A204.1 (cell line): ENCODE results near the gene CLOCK.
"Not testable (repeated sequence)": the region's sequence is repeated elsewhere in the genome, so short reads cannot be mapped to it uniquely, and the experiment has no call there.

ENCODE experiments used
- FAIRE-seq: peaks from 2 replicates; lab custom pipeline; 2012; peaks lifted over from hg19 to GRCh38; lab: Jason Lieb, UNC

The CLOCK gene, protein sequence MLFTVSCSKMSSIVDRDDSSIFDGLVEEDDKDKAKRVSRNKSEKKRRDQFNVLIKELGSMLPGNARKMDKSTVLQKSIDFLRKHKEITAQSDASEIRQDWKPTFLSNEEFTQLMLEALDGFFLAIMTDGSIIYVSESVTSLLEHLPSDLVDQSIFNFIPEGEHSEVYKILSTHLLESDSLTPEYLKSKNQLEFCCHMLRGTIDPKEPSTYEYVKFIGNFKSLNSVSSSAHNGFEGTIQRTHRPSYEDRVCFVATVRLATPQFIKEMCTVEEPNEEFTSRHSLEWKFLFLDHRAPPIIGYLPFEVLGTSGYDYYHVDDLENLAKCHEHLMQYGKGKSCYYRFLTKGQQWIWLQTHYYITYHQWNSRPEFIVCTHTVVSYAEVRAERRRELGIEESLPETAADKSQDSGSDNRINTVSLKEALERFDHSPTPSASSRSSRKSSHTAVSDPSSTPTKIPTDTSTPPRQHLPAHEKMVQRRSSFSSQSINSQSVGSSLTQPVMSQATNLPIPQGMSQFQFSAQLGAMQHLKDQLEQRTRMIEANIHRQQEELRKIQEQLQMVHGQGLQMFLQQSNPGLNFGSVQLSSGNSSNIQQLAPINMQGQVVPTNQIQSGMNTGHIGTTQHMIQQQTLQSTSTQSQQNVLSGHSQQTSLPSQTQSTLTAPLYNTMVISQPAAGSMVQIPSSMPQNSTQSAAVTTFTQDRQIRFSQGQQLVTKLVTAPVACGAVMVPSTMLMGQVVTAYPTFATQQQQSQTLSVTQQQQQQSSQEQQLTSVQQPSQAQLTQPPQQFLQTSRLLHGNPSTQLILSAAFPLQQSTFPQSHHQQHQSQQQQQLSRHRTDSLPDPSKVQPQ

DNA sequence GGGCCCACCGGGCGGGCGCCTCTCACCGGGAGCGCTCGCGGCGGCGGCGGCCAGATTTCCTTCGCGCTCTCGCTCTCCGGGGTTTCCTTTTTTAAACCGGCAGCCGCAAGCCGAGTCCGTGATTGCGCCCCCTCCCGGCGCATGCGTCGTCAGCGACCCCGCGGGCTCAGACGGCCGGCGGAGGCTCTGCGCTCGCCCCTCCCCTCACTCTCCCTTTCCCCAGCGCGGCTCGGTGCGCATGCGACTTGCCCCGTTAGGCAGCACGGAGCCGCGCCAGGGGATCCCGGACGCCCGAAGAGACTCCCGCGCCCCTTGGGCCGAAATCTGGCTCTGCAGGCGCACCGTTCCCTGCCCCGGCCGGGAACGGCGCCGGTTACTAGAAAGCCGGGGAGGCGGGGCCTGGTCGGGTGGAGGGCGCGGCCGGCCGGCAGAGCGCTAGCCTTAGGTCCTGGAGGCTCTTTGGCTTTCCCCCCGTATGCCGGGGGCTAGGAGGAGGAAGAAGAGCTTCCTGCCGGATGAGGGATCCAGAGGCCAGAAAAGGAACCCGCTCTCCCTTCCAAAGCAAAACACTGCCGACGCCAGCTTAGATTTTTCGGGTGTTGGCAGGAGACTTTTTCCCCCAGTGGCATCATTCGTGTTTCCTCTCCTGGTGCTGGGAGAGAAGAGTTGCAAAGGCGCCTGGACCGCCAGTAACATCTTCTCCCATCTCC is at the start of gene CLOCK:
Gene CLOCK, minus strand, starts transcription at position 154 of the 710 bp plus-strand sequence. CDS start 64,124 bp downstream, outside the sequence.
- no peak for FAIRE-seq

DNA sequence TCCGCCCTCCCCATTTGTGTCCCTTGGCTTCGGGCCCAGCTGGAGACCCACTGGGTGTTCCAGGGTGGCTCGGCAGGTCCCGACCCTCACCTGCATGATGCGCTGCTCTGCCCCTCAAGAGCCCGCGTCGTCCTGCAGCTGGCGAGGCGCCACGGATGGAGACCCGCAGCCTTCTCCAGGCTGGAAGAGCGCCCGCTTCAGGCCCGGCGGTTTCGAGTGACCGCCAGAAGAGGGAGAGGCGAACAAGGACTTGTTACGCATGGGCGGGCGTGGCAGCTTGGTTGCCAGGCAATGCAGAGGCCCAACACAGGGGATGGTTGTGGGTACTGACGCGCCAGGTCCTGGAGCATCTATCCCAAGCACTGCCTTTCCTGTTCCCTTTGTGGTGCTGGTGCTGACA is 45.3 kb upstream of the CLOCK start, which contains the start of gene PDCL2:
Gene PDCL2, minus strand, starts transcription at position 232 of the 400 bp plus-strand sequence. Its CDS starts 136 bp downstream, at position 96.
- FAIRE-seq: no peak

DNA sequence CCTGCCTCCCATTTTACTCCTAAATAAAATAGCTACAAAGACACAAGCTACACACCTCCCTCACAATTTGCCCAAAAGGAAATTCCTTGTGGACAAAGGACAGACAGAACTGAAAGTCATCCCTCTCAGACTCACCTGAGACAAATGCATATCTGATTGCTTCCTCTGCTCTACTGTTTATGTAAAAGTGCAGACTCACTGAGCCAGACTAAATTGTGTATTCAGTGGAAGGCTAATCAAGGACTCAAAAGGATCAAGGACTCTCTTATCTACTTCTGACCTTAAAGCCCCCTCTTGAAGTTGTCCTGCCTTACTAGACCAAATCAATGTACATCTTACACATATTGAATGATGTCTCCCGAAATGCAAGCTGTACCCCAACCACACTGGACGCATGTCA is 41.5 kb upstream of the CLOCK start:
- no peak for FAIRE-seq

DNA sequence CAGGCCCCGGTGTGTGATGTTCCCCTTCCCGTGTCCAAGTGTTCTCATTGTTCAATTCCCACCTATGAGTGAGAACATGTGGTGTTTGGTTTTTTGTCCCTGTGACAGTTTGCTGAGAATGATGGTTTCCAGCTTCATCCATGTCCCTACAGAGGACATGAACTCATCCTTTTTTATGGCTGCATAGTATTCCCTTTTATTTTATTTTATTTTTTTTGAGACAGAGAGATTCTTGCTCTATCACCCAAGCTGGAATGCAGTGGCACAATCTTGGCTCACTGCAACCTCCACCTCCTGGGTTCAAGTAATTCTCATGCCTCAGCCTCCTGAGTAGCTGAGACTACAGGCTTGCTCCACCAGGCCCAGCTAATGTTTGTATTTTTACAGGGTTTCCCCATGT is 36.1 kb upstream of the CLOCK start:
- FAIRE-seq: not testable (repeated sequence)

DNA sequence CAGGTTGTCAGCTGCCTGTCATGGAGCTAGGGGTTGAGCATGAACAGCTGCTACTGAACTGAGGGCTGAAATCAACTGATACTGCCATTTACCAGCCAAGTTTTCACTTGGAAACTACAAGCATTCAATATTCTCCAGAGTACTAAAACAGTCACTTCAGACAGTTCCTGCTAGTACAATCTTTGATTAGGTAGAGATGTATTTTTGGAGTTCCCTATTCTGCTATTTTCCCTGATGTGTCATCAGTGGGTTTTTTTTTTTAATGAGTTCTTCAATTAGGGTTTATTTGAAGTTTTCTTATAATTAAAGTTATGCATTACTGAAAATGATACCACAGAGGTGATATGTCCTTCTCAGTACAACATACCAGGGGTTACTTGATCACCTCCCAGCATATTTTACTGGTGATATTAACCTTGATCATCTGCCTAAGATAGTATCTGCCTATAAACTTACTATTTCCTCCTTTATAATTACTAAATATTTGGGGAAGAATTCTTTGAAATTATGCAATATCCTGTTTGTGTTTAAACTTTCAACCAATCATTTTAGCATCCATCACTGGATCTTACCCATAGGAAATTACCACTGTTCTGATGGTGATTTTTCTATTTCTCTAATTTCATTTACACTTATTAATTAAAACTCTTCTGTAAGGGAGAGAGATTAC is 31.8 kb upstream of the CLOCK start:
- FAIRE-seq: no peak

DNA sequence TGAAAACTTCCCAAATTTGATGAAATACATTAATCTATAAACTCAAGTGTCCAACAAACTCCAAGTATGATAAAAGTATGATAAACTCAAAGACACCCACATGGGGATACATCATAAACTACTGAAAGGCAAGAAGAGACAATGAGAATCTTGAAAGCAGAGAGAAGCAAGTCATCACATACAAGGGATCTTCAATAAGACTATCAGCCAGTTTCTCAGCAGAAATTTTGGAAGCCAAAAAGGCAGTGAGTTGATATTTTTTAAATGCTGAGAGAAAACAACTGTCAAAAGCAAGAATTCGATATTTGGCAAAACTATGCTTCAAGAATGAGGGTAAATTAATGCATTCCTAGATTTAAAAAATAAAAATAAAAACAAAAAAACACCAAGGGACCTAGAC is 28.8 kb upstream of the CLOCK start:
- FAIRE-seq: no peak

DNA sequence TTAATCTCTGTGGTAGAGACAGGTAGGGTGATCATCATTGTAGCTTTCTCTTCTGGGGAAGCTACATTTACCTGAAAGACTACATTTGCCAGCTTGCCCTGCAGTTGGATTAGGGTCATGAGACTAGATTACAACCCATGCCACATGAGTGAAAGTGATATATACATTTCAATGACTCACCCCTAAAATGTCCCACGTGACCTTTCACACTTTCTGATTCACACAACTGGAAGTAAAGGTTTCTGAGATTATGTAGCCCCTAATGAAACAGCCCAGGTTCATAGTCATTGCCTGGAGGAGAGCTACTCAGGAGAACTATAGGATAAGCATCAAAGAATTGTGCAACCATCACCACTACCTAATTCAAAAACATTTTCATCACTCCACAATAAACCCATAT is 27.5 kb upstream of the CLOCK start:
- no peak for FAIRE-seq

DNA sequence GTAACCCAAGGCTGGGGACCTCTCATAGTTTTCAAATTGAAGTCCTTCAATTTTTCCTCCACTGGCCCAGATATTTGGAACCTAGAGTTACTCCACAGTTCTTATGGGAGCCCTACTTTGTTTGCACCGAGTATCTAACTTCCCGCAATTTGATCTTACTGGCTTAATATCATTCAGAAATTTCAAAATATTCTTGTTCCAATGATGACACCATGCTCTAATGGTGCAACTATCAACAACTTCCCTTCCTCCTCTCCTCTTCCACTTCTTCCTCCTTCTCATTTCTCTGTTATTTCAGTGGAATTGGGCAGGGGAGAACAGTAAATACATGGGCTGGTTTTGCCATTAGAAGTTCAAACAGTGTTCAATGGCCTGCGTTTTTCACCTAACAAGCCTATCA is 25.1 kb upstream of the CLOCK start:
- no peak for FAIRE-seq

DNA sequence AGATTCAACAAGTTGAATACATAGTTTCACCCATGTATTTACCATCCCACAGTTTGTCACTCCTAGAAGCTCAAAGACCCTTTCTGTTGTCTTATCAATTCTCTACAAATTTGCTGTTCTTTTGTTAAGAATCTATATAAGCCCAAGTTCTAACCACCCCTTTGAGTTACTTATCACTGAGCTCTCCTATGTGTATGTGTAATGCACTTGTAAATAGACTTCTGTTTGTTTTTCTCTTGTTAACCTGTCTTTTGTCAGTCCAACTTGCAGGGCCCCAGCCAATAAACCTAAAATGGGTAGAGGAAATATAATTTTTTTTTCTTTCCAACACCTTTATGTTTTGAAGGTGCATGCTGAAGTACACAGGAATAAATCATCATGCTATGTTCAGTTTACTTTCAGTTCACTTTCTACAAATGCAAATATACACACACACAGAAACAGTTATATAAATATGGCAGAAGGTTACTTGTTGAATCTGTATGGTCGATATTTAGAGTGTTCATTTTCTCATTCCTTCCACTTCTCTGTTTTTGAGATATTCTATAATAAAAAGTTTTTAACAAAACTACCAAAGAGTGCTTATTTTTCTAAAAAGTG is 22.3 kb upstream of the CLOCK start:
- FAIRE-seq: no peak

DNA sequence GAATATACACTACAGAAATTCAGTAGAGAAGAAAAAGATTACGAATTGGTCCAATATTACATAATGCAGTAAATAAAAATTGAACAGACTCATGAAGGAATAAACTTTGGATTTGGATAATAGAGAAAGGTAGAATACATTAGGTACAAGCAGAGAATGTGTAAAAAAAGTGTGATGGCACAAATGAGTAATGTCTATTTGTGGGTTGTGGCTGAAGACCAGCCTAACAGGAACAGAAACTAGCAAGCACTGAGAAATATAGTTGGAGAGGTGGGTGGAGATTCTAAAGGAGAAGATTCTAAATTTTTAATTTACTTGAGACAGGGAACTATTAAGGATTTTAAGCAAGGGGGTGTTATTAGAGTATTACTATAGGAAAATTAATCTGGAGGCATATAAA is 15.2 kb upstream of the CLOCK start:
- no peak for FAIRE-seq

DNA sequence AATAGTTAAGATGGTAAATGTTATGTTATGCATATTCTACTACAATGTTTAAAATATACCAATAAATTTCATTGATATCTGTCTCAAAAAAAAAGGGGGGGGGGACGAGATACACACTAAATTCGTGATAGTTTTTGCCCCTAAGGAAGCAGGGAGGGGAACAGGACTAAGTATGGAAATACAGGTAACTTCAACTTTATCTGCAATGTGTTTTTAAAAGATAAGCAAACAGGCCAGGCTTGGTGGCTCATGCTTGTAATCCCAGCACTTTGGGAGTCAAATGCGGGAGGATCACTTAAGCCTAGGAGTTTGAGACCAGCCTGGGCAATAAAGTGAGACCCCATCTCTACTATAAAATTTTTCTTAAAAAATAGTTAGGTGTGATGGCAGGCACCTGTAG is 13.4 kb upstream of the CLOCK start:
- FAIRE-seq: no peak

DNA sequence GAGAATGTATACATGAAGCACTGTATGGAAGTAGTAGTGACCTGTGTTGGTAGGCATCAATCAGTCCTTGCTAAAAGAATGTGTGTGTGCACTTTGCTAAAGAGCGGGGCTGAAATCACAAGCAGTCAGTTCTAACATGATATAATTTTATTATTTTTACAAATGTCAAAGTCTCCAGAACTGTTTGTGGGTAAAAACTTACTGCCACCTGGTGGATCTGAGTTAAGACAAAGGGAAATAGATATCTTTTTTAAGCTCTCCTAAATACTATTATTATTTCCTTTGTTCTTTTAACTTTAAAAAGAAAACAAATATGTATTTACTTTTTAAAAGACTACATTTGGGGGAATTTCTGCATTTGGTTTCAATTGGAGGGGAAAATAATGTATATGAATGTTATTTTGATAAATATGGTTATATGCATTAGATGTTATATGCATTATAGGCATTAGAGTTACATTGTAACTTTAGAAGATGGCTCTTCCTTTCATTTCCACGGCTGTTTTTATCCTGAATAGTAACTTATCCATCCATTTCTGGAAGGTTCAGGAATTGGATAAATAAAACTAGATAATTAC is 7.8 kb upstream of the CLOCK start:
- FAIRE-seq: peak; percentile 89

DNA sequence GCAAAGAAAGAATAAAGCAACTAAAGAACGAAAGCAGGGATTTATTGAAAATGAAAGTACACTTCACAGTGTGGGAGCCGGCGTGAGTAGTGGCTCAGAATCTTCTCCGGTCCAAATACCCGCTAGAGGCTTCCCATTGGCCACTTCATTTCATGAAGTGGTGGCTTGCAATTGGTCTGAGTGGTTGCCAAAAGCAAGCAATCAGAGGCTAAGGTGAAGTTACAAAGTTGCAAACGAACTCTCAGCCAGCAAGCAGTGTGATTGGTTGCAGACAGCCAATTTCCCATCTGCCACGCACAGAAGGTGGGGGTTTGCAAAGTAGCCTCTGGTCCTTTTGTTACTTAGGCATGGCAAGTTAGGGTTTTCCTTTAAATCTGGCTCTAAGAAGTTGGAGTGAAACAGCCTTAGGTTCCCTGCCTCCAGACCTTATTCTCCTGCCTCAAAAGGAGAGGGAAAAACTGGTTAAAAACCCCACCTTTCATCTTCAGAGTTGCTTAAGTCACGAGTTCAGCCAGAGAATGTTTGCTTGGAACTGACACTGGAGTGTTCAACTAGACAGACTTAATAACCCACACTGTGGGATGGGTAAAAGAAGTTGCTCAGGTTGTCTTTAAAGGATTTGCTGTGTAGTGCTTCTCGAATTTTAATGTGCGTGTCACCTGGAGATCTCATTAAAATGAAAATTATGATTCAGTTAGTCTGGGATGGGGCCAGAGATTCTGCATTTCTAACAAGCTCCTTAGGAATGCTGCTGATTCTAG is 6.9 kb upstream of the CLOCK start:
- no peak for FAIRE-seq

DNA sequence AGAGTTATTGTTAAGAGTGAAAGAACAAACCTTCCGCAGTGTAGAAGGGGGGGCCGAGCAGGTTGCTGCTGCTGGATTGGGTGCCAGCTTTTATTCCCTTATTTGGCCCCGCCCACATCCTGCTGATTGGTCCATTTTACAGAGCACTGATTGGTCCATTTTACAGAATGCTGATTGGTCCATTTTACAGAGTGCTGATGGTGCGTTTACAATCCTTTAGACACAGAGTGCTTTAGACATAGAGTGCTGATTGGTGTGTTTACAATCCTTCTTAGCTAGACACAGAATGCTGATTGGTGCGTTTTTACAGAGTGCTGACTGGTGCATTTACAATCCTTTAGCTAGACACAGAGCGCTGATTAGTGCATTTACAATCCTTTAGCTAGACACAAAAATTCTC is 5.3 kb upstream of the CLOCK start:
- FAIRE-seq: not testable (repeated sequence)

DNA sequence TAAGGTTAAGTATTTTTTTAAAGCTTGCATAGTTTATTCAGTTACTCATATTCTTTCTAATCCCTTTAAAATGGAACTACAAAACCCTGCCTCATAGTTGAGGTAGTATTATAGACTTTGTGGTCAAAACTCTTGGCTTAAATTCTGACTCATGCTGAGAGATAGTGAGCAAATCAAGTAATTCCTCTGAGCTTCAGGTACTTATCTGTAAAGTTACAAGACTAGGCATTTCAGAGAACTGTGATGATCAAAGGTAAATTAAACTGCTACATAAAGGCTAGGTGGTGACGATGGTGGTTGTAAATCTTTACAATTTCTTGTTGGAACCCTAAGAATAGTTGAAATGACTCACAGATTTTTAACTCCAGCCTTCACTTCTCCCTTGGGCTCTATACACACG is 3.2 kb upstream of the CLOCK start:
- FAIRE-seq: no peak

DNA sequence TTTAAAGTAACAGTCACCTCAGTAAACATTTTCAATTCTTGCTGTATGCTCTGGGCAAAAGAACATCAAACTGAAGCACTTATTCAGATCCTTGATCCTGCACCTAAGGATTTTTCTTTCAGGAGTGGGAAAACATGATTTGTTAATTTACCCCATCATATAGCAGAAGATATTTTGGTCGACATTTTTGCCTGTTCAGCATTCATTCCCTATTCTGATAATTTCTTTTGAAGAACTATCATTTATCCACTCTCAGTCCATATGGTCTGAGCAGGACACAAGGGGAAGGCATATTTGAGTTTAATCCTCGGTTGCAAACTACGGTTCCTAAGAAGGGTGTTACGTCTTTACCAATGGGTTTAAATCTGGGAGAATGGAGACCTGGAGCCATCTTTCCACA is 1.2 kb upstream of the CLOCK start:
- FAIRE-seq: no peak

DNA sequence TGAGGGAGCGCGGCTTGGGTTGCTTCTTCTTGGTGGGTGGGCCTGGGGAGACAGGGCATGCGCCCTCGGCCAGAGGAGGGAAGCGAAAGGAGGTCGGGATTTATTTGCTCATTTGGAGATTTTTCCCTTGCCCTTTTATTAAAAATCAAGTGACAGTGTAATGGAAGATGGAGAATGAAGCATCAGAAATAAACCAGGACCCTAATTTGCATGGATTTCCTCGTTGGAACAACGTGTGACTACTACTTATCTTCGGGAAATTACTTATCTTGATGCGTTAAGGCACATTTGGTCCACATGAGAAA is 709 bp upstream of the CLOCK start:
- FAIRE-seq: no peak

DNA sequence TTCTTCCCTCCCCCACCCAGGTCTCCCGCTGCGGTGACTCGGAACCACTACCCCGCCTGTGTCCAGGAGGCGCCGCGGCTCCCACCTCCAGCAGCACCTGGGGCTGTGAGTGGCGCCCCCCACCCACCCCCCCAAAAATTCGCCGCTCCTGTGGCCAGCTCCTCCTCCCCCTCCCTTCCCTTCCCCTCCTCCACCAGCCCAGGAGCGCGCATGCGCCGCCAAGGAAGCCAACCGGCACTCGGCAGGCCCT is 278 bp downstream of the CLOCK start:
- no peak for FAIRE-seq

DNA sequence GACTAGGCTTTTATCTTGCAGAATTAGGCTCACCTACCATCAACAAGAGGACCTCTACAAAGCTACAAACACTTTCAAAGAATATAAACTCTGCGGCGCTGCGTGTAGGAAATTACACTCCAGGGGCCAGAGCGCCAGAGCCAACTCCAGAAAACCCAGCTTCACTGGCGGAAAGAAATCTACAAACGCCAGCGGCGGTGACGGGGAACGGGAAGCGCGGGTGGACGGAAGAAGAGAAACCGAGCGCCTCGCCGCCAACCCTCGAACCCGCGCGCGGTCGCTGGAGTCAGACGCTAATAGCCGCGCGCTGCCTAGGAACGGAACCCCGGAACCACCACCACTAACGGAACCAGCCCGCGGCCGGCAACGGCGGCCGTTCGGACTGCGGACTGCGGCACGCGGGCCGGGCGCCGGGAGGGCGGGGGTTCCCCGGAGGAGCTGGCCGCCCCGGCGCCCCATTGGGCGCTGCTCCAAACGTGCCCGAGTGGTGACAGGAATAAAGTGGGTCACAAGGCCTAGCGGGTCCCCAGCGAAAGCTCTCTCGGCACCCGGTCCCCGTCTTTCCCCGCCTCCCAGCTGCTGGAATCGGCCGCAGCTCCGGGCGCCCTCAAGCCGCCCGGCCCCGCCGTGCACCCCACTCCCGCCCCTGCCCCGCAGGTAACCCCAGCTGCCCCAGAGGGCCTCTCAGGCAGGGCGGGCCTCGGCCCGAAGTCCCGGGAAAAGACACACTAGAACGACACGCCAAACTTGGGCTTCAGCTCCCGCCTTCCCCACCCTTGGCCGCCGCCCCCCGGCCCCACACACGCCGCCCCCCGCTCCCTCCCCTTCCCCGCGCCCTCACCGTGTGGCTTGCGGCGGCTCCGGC is 836 bp downstream of the CLOCK start:
- no peak for FAIRE-seq

DNA sequence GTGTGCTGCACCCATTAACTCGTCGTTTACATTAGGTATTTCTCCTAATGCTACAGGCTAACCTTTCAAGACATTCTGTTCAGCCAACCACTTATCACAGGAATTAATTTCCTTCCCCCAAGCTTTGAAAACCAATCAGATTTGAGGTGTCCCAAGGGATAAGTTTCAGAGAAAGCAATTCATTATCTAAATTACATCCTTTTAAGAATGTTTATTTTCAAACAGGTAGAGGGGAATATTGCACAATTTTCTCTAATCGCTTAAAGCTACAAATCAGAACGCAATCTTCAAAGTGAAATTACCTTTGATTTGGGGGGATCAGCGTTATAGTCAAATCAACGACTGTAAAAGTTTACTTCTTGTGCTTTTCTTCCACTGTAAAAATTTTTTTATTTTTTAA is 1.6 kb downstream of the CLOCK start:
- FAIRE-seq: no peak
